Lung (tissue), 12 donors: ENCODE measurements around the gene RETSAT. TPM values are rescaled to one million over a fixed set of nuclear protein-coding genes. Genes with fewer than 3 reads are reported as not detected.
A peak's percentile ranks its signal among the peaks of the same experiment; 100 is the strongest.

Experiments
- ATAC-seq: fragments of 200-7000 bp; cut with Tn5 transposase; one replicate; pipeline ENCODE4 v1.9.1; 2020; ENCODE audit warnings: moderate number of reproducible peaks; ENCODE audit not compliant: insufficient read depth, low FRiP score
- DNase-seq, 3 donors: peaks; one replicate each; pipeline ENCODE4 v3.0.0-alpha.2; 2013 to 2017
- H3K27ac ChIP-seq, 2 donors: one replicate each; pipeline ENCODE4 v1.5.1; 2013; ENCODE audit warnings: mild to moderate bottlenecking in 2 of 2, moderate library complexity in 2 of 2, control low read depth in 1 of 2, inconsistent platforms in 1 of 2, low read depth in 1 of 2, low read length in 1 of 2
- H3K27me3 ChIP-seq, 3 donors: one replicate each; pipeline ENCODE4 v1.5.1; 2013; ENCODE audit warnings: low read length in 2 of 3; ENCODE audit not compliant: control insufficient read depth in 3 of 3, insufficient read depth in 3 of 3
- H3K36me3 ChIP-seq, 4 donors: one replicate each; pipeline ENCODE4 v1.5.1; 2013; ENCODE audit warnings: low read length in 4 of 4, mild to moderate bottlenecking in 1 of 4, moderate library complexity in 1 of 4; ENCODE audit not compliant: control insufficient read depth in 4 of 4, insufficient read depth in 4 of 4
- H3K4me1 ChIP-seq, 5 donors: one replicate each; pipeline ENCODE4 v1.5.1; 2013; ENCODE audit warnings: low read length in 5 of 5, mild to moderate bottlenecking in 2 of 5, moderate library complexity in 1 of 5; ENCODE audit not compliant: control insufficient read depth in 5 of 5, insufficient read depth in 5 of 5
- H3K4me3 ChIP-seq: one replicate; pipeline ENCODE4 v1.5.1; 2013; ENCODE audit warnings: mild to moderate bottlenecking, control low read depth, moderate library complexity
- H3K9ac ChIP-seq, 2 donors: one replicate each; pipeline ENCODE4 v1.5.1; 2013; ENCODE audit warnings: low read length in 2 of 2, control low read depth in 1 of 2; ENCODE audit not compliant: insufficient read depth in 1 of 2
- H3K9me3 ChIP-seq, 4 donors: one replicate each; pipeline ENCODE4 v1.5.1; 2013; ENCODE audit warnings: low read length in 3 of 4, mild to moderate bottlenecking in 1 of 4, moderate library complexity in 1 of 4; ENCODE audit not compliant: control insufficient read depth in 4 of 4, insufficient read depth in 3 of 4
- WGBS, 2 donors: extraction: QIAGEN DNeasy Blood & Tissue Kit; methylation state at CpG; one replicate each; pipeline ENCODE4 v1.1.7; 2013; 5-methylcytosine and 5-hydroxymethylcytosine counted together
- polyA plus RNA-seq, 2 donors: library from polyadenylated mRNA; stranded (reverse); fragments of 200-250 nt; gene quantifications; one replicate each; pipeline ENCODE4 v1.2.1, GENCODE V29; 2013
- total RNA-seq, 2 donors: library from RNA; depleted of rRNA in 1 of 2; stranded (reverse); fragments of >200 nt in 1 of 2; gene quantifications; one replicate each; pipeline ENCODE4 v1.2.1, GENCODE V29; 2014 to 2021
- TF ChIP-seq, protein P1 (sequence below): IDR thresholded peaks from 2 replicates; pipeline ENCODE4 v1.5.1; 2012; ENCODE audit warnings: mild to moderate bottlenecking; ENCODE audit errors: control extremely low read depth, extremely low read depth
- donor health status: control.
- donor health status: control.
- donor health status: Bipolar disorder and iron deficiency.
- donor health status: healthy.
- donor health status: DM: yes; HTN: yes; CAD: no.

RETSAT gene
- total and polyA plus RNA-seq, 4 donors, result 19.6 to 55.4 (median 24.8) TPM

DNA sequence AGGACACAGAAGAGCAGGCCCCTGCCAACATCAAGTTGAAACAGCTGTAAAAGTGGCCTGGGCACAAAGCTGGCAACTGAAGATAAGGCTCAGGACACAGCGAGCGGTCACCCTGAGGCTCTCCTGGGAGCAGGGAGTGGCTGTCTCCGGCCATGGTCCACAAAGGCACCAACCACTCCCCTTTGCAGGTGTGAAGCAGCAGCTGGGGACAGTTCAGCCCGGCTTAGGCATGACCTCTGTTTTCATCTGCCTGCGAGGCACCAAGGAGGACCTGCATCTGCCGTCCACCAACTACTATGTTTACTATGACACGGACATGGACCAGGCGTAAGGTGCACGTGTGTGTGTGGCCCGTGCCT is 39.5 kb downstream of the RETSAT start:
- Histone ChIP-seq H3K4me3 (no peak overlapping the region), H3K4me1 (peaks cover 0 to 2% (median 0%) of the 10 kb centered on the region in 5 donors), H3K9me3 (no peaks in the 10 kb centered on the region), H3K9ac (no peak overlapping the region), H3K36me3 (peaks cover 0 to 40% (median 15%) of the 10 kb centered on the region in 4 donors), H3K27me3 (no peaks in the 10 kb centered on the region), H3K27ac (no peak overlapping the region)
- 88% methylated on average over 10 of the region's 10 CpGs for WGBS, 2 donors
- TF ChIP-seq, protein P1, sequence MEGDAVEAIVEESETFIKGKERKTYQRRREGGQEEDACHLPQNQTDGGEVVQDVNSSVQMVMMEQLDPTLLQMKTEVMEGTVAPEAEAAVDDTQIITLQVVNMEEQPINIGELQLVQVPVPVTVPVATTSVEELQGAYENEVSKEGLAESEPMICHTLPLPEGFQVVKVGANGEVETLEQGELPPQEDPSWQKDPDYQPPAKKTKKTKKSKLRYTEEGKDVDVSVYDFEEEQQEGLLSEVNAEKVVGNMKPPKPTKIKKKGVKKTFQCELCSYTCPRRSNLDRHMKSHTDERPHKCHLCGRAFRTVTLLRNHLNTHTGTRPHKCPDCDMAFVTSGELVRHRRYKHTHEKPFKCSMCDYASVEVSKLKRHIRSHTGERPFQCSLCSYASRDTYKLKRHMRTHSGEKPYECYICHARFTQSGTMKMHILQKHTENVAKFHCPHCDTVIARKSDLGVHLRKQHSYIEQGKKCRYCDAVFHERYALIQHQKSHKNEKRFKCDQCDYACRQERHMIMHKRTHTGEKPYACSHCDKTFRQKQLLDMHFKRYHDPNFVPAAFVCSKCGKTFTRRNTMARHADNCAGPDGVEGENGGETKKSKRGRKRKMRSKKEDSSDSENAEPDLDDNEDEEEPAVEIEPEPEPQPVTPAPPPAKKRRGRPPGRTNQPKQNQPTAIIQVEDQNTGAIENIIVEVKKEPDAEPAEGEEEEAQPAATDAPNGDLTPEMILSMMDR, result no peak
- ATAC-seq (no peak), DNase-seq (no peak)

DNA sequence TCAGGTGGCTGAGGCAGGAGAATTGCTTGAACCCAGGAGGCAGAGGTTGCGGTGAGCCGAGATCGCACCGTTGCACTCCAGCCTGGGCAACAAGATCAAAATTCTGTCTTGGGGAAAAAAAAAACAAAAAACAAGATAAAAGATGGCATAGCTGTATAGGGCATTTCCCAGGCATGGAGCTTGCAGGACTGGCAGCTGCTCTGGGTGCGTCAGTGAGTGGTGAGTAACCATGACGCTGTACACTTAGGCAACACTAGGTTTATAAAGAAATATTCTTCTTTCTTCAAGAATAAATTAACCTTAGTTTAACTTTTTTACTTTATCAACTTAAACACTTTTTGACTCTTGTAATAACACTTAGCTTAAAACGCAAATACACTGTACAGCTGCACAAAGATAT is 41.9 kb downstream of the RETSAT start:
- DNase-seq, result peak in 1 of 3 donors; percentile 20

GRCh38 chr2:85310330-85310729 is 44.0 kb downstream of the RETSAT start:
- DNase-seq (no peak), ATAC-seq (no peak)
- no peak overlapping the region for H3K27ac ChIP-seq
- 80 to 85% methylated on average over 3 of the region's 3 CpGs for WGBS, 2 donors
- H3K27me3 ChIP-seq, result no peaks in the 10 kb centered on the region
- H3K9me3 ChIP-seq, result no peaks in the 10 kb centered on the region
- TF ChIP-seq, protein P1, result no peak
- H3K4me1 ChIP-seq, result peaks cover 0 to 7% (median 0%) of the 10 kb centered on the region in 5 donors
- peaks cover 0 to 24% (median 22%) of the 10 kb centered on the region in 4 donors for H3K36me3 ChIP-seq
- no peak overlapping the region for H3K9ac ChIP-seq
- no peak overlapping the region for H3K4me3 ChIP-seq

More for the DNA sequence above, 41.9 kb downstream of the RETSAT start:
- TF ChIP-seq, protein P1, result no peak
- WGBS, 2 donors, result 82 to 83% methylated on average over 7 of the region's 7 CpGs
- no peaks in the 10 kb centered on the region for H3K9me3 ChIP-seq
- no peak overlapping the region for H3K9ac ChIP-seq
- H3K4me3 ChIP-seq, result no peak overlapping the region
- H3K27ac ChIP-seq, result no peak overlapping the region
- no peaks in the 10 kb centered on the region for H3K27me3 ChIP-seq
- H3K4me1 ChIP-seq, result peaks cover 0 to 7% (median 0%) of the 10 kb centered on the region in 5 donors
- ATAC-seq, result no peak
- peaks cover 0 to 27% (median 21%) of the 10 kb centered on the region in 4 donors for H3K36me3 ChIP-seq
